ENCODE measurements around the gene CLCN6. TPM values are rescaled to one million over a fixed set of nuclear protein-coding genes. Genes with fewer than 3 reads are reported as not detected.

The CLCN6 gene
- total RNA-seq, 4 donors from 2014 or later = 14.6 to 31.5 (median 22.7) TPM

GRCh38 chr1:11784256-11784992 lies 21.6 kb upstream of the CLCN6 start:
- intact Hi-C loops (cut with DNase I; ENCODE audit: low total_unique reads) = no loop called here
- no peaks in the 10 kb centered on the region for H3K4me1 ChIP-seq
- H3K4me3 ChIP-seq = peak overlapping the region in 1 of 2 donors; percentile 17
- H3K9me3 ChIP-seq = no peaks in the 10 kb centered on the region
- H3K27me3 ChIP-seq = no peaks in the 10 kb centered on the region
- no peaks in the 10 kb centered on the region for H3K36me3 ChIP-seq
- no peak for DNase-seq
- peak overlapping the region; percentile 54 to 61 for H3K27ac ChIP-seq
- TF ChIP-seq POLR2A (IDR thresholded peaks at IDR 0.05) (no peak), CTCF (IDR thresholded peaks at IDR 0.05) (no peak)

- intact Hi-C loops (cut with DNase I; ENCODE audit: low total_unique reads) = no loop called here
- TF ChIP-seq POLR2A (IDR thresholded peaks at IDR 0.05) = no peak
- peak; percentile 75 to 85 (median 82) for TF ChIP-seq CTCF (IDR thresholded peaks at IDR 0.05)
Measured at GRCh38 chr1:11784993-11785769, 20.8 kb upstream of the CLCN6 start.

GRCh38 chr1:11786168-11786567 lies 19.8 kb upstream of the CLCN6 start:
- TF ChIP-seq POLR2A (IDR thresholded peaks at IDR 0.05) (no peak), CTCF (IDR thresholded peaks at IDR 0.05) (no peak)
- H3K27ac ChIP-seq = no peak overlapping the region
- no peak overlapping the region for H3K4me3 ChIP-seq
- no peak for DNase-seq
- peaks cover 0 to 13% of the 10 kb centered on the region in 2 donors for H3K4me1 ChIP-seq
- intact Hi-C loops (cut with DNase I; ENCODE audit: low total_unique reads) = no loop called here
- no peaks in the 10 kb centered on the region for H3K27me3 ChIP-seq
- no peaks in the 10 kb centered on the region for H3K36me3 ChIP-seq
- H3K9me3 ChIP-seq = no peaks in the 10 kb centered on the region

More at GRCh38 chr1:11784993-11785769, 20.8 kb upstream of the CLCN6 start:
- H3K4me3 ChIP-seq = peak overlapping the region in 1 of 2 donors; percentile 17
- H3K4me1 ChIP-seq = peaks cover 0 to 6% of the 10 kb centered on the region in 2 donors
- H3K36me3 ChIP-seq = no peaks in the 10 kb centered on the region
- H3K27ac ChIP-seq = peak overlapping the region; percentile 54 to 61
- H3K9me3 ChIP-seq = no peaks in the 10 kb centered on the region
- H3K27me3 ChIP-seq = no peaks in the 10 kb centered on the region
- peak; percentile 64 to 72 for DNase-seq

GRCh38 chr1:11787251-11787803 lies 18.7 kb upstream of the CLCN6 start:
- H3K27ac ChIP-seq = peak overlapping the region; percentile 91 to 98

More at GRCh38 chr1:11787251-11787803, 18.7 kb upstream of the CLCN6 start:
- no peak overlapping the region for H3K4me3 ChIP-seq
- TF ChIP-seq POLR2A (IDR thresholded peaks at IDR 0.05) (no peak), CTCF (IDR thresholded peaks at IDR 0.05) (no peak)
- no peaks in the 10 kb centered on the region for H3K36me3 ChIP-seq
- peak in 1 of 2 donors; percentile 63 for DNase-seq
- no peaks in the 10 kb centered on the region for H3K9me3 ChIP-seq
- intact Hi-C loops (cut with DNase I; ENCODE audit: low total_unique reads) = no loop called here
- peaks cover 0 to 18% of the 10 kb centered on the region in 2 donors for H3K4me1 ChIP-seq
- H3K27me3 ChIP-seq = no peaks in the 10 kb centered on the region

Data from uterus (tissue), 4 donors.